ENCODE data around the gene TIMM13. TPM values are rescaled to one million over a fixed set of nuclear protein-coding genes. Genes with fewer than 3 reads are reported as not detected.

The TIMM13 gene
- total RNA-seq, 1 experiment from 2014 or later, result 81.8 TPM

GRCh38 chr19:2415281-2415972 lies 12.0 kb downstream of the TIMM13 start:
- TF ChIP-seq CTCF (IDR thresholded peaks at IDR 0.05; ENCODE audit: unreplicated experiment), result no peak
- H3K9me3 Mint-ChIP-seq (ENCODE audit: low read depth, unreplicated experiment), result no peaks in the 10 kb centered on the region
- intact Hi-C loops (cut with micrococcal nuclease; ENCODE audit: unreplicated experiment), result no loop called here
- CTCF ChIA-PET, result interaction anchor here (0.9 kb wide), 1 partner anchor 53 kb away, joined by 5 read pairs; no protein-coding TSS in a partner anchor
- H3K27ac Mint-ChIP-seq (ENCODE audit: unreplicated experiment), result no peak overlapping the region
- no peaks in the 10 kb centered on the region for H3K27me3 Mint-ChIP-seq (ENCODE audit: unreplicated experiment)
- BruUV-seq (replicated peaks), result no TSS peak
- DNase-seq, result no peak
- peaks cover 9% of the 10 kb centered on the region for H3K36me3 Mint-ChIP-seq (ENCODE audit: insufficient read depth, unreplicated experiment)
- H3K4me3 Mint-ChIP-seq (ENCODE audit: low read depth, unreplicated experiment), result no peak overlapping the region
- H3K4me1 Mint-ChIP-seq (ENCODE audit: low read depth, unreplicated experiment), result no peaks in the 10 kb centered on the region

- TSS peak; percentile 33 for BruUV-seq (replicated peaks)
- Mint-ChIP-seq H3K4me3 (ENCODE audit: low read depth, unreplicated experiment) (no peak overlapping the region), H3K27me3 (ENCODE audit: unreplicated experiment) (peaks cover 12% of the 10 kb centered on the region), H3K27ac (ENCODE audit: unreplicated experiment) (no peak overlapping the region), H3K36me3 (ENCODE audit: insufficient read depth, unreplicated experiment) (peaks cover 9% of the 10 kb centered on the region), H3K4me1 (ENCODE audit: low read depth, unreplicated experiment) (no peaks in the 10 kb centered on the region), H3K9me3 (ENCODE audit: low read depth, unreplicated experiment) (no peaks in the 10 kb centered on the region)
- DNase-seq, result no peak
- no peak for TF ChIP-seq CTCF (IDR thresholded peaks at IDR 0.05; ENCODE audit: unreplicated experiment)
- CTCF ChIA-PET, result no interaction called here
- intact Hi-C loops (cut with micrococcal nuclease; ENCODE audit: unreplicated experiment), result no loop called here
Measured at GRCh38 chr19:2413629-2414028, 13.8 kb downstream of the TIMM13 start.

- Mint-ChIP-seq H3K27me3 (ENCODE audit: unreplicated experiment) (peaks cover 12% of the 10 kb centered on the region), H3K27ac (ENCODE audit: unreplicated experiment) (peak overlapping the region; percentile 43), H3K9me3 (ENCODE audit: low read depth, unreplicated experiment) (no peaks in the 10 kb centered on the region), H3K4me1 (ENCODE audit: low read depth, unreplicated experiment) (no peaks in the 10 kb centered on the region), H3K4me3 (ENCODE audit: low read depth, unreplicated experiment) (no peak overlapping the region), H3K36me3 (ENCODE audit: insufficient read depth, unreplicated experiment) (peaks cover 9% of the 10 kb centered on the region)
- CTCF ChIA-PET, result no interaction called here
- intact Hi-C loops (cut with micrococcal nuclease; ENCODE audit: unreplicated experiment), result no loop called here
- TF ChIP-seq CTCF (IDR thresholded peaks at IDR 0.05; ENCODE audit: unreplicated experiment), result no peak
- no peak for DNase-seq
- no TSS peak for BruUV-seq (replicated peaks)
Measured at GRCh38 chr19:2413159-2413558, 14.2 kb downstream of the TIMM13 start.

- CTCF ChIA-PET, result no interaction called here
- TF ChIP-seq CTCF (IDR thresholded peaks at IDR 0.05; ENCODE audit: unreplicated experiment), result no peak
- DNase-seq, result no peak
- no TSS peak for BruUV-seq (replicated peaks)
- no peaks in the 10 kb centered on the region for H3K4me1 Mint-ChIP-seq (ENCODE audit: low read depth, unreplicated experiment)
- intact Hi-C loops (cut with micrococcal nuclease; ENCODE audit: unreplicated experiment), result no loop called here
- H3K4me3 Mint-ChIP-seq (ENCODE audit: low read depth, unreplicated experiment), result no peak overlapping the region
- H3K36me3 Mint-ChIP-seq (ENCODE audit: insufficient read depth, unreplicated experiment), result peaks cover 9% of the 10 kb centered on the region
- peaks cover 12% of the 10 kb centered on the region for H3K27me3 Mint-ChIP-seq (ENCODE audit: unreplicated experiment)
- H3K27ac Mint-ChIP-seq (ENCODE audit: unreplicated experiment), result peak overlapping the region; percentile 43
- H3K9me3 Mint-ChIP-seq (ENCODE audit: low read depth, unreplicated experiment), result no peaks in the 10 kb centered on the region
Measured at GRCh38 chr19:2412449-2412848, 14.9 kb downstream of the TIMM13 start.
